ENCODE data around the gene RUNX1.

GRCh38 chr21:35025206-35026152 is 23.6 kb downstream of the RUNX1 start:
- no peak for TF ChIP-seq POLR2A (IDR thresholded peaks at IDR 0.05; ENCODE audit: low read length)
- TF ChIP-seq GATA1 (IDR thresholded peaks at IDR 0.05; ENCODE audit: low read depth, low read length): no peak

All from erythroblast (primary cell).